Body of pancreas (tissue), 4 donors: Measurements from ENCODE around the gene NKTR.

Experiments
- CTCF ChIP-seq, 7 experiments: fragments of 450-650 bp in 4 of 7; fragments of 200-600 bp in 3 of 7; sonication (generic) in 3 of 7; IDR thresholded peaks; one replicate each; pipeline ENCODE4 v1.5.1; 2016 to 2019; ENCODE audit warnings: antibody characterized with exemption in 7 of 7
- POLR2A ChIP-seq, 3 donors: fragments of 450-650 bp; IDR thresholded peaks; one replicate each; pipeline ENCODE4 v1.6.1; 2016; ENCODE audit warnings: antibody characterized with exemption in 3 of 3, mild to moderate bottlenecking in 2 of 3

DNA sequence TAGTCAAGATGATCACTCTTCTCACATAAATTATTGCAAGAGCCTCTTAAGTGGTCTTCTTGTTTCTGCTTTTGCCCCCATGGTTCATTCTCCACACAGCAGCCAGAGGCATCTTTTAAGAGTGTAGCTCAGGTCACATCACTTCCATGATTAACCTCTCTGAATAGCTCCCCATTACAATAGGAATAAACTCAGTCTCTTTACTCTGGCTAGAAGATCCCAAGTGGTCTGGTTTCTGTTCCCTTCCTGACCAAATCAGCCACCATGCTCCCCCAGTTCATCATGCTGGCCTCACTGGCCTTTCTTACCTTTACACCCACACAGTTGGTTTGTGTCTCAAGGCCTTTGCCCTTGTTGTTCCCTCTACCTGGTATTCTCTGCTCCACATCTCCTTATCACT is 93.9 kb downstream of the NKTR start:
- TF ChIP-seq CTCF (IDR thresholded peaks at IDR 0.05) (no peak), POLR2A (IDR thresholded peaks at IDR 0.05) (no peak)
